AG20443 (cell line): ENCODE results near the gene NES.
"Not testable (repeated sequence)": the region's sequence is repeated elsewhere in the genome, so short reads cannot be mapped to it uniquely, and the experiment has no call there.

Experiments used
- DNase-seq: peaks from one replicate; pipeline ENCODE4 v3.0.0; 2012; ENCODE audit warnings: low spot score, mixed read lengths

NES gene

DNA sequence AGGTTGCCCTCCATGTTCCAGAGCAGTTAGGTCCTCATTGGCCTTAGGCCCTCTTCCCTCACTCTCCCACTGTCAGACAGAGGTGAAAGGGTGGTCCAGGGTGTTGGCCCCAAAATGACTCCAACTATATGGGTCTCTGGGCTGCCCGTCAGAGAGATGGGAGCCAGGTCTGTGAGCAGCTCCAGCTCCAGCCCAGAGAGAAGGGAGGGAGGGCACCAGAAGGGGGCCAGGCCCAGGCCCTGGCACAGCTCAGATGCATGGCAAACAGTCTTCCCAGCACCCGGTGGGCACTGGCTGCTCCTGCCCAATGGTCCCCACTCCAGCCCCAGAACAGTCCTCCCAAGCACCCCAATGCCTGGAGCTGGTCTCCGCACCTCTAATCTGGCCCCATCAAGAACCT is 33.1 kb downstream of the NES start:
- no peak for DNase-seq

DNA sequence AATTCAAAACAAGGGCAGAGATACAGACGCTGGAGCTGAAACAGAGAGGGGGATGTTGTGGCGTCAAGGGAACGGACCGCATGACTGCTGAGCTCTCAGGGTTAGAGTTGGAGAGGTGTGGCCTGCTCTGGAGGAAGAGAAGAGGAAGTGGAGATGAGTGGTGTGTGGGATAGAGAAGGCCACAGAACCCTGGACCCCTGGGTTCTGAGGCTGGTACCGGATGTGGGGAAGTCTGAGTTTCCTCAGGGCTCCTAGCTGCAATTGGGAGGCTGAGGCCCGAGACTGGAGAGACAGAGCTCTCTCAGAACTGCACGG is 33.5 kb downstream of the NES start:
- DNase-seq = no peak

DNA sequence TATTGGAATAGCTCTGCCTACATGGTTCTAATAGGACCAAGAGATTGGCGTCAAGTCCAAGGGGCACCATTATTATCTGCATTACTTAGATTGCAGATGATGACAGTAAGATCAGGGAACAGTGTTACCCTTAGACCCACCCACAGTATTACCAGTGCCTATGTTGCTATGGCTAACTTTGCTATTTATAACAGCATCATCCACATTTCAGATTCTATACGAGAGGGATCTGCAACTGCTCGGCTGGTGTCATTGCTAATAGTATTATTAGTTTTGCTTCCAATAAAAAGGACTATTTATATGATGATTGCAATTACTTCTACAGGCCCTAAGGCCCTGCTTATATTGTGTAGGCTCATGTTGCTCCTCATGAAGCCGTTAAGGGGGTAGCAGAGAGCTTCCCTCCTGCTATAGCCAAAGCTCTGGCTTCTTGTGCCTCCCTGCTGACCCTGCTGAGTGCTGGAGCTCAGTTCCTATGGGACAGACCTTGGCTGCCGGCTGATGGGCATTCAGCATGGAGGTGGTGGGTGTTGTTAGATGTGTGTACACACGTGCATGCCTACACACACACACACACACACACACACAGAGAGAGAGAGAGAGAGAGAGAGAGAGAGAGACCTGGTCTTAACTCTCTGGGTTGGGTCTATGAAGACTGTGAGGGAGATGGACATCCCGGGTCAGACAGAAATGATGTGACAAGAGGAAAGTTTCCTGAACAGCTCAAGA is 34.0 kb downstream of the NES start:
- no peak for DNase-seq

DNA sequence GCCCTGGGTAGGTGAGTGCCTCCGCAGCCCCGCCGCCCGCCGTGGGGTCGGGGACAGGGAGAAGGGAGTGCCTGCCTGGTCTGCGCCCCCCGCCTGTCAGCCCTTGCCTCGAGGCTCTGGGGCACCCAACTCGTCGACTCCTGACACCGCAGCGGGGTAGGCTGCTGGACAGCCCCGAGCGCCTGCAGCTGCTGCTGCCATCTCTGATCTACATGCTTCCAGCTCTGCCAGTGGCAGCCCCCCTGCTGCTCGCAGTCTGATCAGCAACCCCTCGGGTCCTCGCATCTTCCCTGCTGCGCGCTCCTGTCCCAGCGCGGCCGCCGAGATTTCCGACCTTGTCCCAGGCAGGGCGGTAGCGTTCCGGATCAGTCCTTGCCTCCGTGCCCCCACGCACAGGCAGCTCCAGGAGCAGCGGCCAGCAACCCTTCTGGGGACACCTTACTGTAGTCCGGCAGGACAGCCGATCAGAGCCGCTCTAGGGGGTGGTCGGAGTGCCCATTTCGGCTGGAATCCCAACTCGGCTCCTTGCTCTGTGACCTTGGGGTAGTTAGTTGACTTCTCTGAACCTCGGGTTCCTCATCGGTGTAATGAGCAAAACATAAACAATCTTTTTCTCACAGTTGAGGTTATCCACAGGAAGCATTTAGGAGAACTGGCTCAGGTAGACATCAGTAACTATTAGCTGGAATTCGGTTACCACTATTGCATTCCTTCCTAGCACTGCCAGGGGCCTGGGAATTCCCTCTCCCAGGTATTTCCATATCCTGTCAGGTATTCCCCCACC is 34.8 kb downstream of the NES start:
- DNase-seq = no peak

DNA sequence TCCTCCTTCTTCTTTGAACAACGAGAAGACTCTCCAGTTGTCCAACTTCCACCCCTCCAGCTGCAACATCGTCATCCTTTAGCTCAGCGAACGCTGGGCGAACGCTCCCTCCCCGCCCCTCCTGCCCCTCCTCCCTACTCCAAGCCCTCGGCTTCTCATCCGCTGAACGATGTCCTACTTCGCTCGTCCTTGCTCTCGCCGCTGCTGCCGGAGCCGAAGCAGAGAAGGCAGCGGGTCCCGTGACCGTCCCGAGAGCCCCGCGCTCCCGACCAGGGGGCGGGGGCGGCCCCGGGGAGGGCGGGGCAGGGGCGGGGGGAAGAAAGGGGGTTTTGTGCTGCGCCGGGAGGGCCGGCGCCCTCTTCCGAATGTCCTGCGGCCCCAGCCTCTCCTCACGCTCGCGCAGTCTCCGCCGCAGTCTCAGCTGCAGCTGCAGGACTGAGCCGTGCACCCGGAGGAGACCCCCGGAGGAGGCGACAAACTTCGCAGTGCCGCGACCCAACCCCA is 35.4 kb downstream of the NES start, which contains the start of gene BCAN:
BCAN (plus strand) TSS at position 357 of the 504 bp plus-strand sequence. CDS start 3,938 bp downstream, outside the sequence.
- DNase-seq = peak; percentile 51

DNA sequence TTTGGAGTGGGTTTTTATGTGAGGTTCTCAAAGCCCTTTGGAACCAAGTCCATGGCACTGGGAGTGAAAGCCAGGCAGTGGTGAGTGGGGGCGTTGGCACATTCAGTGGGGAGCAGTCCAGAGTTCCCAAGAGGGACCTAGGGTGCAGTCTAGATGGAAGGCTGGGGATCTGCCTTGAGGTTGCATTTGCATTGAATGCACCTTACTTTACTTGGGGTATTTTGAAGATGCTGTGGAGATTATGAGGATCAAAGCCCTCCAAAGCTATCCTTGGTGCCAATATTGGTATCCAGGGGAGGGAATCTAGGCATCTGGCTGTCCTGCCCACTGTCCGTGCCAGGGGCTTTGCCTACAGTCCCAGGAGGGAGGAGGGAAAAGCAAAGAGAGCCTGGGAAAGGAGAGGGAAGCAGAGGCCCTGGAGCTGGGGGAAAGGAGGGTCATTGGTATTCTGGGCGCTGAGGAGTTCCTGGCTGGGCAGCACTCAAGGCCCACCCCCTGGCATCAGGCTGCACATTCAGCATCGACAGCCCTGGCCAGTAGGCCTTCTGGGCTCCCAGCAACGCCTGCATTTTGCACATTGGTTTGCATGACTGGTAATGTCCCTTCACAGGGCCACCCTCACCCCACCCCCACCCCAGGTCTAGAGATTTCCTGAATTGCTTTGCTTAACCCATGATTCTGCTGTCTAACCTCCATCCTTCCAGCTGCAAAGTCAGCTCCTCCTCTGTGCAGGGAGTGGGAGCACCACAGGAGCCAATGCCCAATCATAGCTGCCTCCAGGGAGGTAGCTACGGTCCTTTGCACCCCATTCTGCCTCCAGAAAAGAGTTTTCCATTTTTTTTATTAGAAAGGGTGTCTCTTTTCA is 36.1 kb downstream of the NES start:
- no peak for DNase-seq

DNA sequence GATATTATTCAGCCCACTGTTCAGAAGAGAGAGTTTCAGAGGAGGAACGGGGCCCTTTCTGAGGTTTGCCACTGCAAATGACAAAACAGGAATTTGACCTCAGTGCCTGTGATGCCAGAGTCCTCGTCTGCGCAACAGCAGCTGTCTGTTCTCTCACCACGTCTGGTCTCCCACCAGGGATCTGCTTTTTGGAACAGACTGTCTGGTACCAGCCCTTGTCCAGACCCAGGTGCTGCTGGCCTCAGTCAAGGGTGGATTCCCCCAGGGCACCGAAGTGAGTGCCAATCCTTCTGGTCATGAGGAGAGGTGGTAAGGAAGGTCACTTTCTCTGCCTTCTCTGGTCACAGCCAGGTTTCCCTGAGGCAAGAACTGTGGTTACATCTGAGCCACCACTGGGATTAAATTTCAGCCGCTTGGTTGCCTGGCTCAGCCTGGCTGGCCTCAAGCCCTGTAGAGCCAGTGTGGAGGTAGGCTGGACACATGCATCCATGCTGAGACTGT is 37.6 kb downstream of the NES start:
- peak; percentile 36 for DNase-seq

DNA sequence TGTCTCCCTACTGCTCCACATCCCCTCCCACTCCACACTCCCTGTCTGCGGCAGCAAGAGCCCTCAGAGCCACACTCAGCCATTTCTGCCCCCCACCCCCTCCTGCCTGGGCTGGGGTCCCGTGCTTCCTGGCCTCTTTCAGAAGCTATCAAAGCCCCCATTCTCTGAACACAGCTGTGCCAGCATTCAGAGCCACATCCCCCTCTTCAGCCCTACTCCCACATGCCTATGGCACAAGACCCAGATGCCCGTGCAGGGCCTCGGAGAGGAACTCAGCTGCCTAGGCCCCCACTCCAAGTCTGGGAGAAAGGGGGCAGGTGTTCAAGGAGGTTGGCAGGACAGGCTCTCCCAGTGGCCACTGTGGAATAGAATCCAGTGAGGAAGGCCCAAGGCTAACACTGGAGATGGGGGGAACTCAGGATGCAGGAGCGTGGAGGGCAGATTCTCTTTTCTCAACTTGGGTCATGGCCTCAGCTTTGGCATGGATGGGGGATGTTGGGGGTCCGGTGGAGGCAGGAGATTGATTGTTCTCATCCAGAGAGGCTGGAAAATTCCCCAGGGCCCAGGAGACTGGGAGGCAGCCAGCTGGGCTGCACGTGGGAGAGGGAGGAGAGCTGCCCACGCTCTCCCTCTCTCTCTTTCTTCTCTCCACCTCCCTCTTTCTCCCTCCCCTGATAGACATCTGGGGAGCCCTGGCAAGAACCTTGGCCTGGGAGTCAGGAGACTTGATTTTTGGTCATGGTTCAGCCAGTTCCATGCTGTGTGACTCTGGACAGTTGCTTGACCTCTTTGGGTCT is 38.8 kb downstream of the NES start:
- DNase-seq = no peak

DNA sequence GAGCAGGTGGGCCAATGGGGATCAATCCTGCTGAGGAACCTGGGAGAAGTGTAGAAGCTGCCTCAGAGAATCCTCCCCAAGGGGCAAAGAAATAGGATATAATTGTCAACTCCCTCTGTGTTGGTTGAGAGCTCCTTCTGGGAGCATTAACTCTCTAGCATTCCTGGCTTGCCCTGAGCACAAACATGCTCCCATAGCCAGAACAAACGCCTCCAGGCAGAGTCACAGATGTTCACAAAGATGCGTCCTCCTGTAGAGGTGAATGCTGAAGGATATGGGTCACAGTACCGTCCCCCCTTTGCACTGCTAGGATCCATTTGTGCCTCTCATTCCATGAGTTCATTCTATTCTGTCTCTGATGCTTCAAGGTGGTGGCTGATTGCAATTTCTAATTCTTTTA is 44.9 kb downstream of the NES start:
- no peak for DNase-seq

DNA sequence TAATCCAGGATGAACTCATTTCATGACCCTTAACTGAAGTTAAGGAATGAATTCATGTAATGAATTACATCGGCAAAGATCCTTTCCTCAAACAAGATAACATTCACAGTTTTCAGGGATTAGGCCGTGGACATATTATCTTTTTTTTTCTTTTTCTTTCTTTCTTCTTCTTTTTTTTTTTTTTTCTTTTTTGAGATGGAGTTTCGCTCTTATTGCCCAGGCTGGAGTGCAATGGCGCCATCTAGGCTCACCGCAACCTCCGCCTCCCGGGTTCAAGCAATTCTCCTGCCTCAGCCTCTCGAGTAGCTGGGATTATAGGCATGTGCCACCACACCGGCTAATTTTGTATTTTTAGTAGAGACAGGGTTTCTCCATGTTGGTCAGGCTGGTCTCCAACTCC is 46.1 kb downstream of the NES start:
- DNase-seq = not testable (repeated sequence)

DNA sequence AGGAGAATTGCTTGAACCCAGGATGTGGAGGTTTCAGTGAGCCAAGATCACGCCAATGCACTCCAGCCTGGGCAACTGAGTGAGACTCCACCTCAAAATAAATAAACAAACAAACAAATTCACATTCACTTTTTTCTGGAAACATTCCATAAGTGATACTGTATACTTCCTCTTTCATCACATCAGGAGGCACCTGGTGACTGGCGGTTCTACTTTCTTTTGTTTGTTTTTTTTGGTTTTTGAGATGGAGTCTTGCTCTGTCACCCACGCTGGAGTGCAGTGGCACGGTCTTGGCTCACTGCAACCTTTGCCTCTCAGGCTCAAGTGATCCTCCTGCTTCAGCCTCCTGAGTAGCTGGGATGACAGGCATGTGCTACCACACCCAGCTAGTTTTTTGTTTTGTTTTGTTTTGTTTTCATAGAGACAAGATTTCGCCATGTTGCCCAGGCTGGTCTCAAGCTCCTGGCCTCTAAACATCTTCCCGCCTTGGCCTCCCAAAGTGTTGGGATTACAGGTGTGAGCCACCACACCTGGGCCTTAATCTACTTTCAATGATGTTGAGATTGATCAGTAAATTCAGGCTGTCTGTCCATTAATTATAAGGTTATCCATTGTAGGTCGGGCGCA is 47.3 kb downstream of the NES start:
- no peak for DNase-seq

DNA sequence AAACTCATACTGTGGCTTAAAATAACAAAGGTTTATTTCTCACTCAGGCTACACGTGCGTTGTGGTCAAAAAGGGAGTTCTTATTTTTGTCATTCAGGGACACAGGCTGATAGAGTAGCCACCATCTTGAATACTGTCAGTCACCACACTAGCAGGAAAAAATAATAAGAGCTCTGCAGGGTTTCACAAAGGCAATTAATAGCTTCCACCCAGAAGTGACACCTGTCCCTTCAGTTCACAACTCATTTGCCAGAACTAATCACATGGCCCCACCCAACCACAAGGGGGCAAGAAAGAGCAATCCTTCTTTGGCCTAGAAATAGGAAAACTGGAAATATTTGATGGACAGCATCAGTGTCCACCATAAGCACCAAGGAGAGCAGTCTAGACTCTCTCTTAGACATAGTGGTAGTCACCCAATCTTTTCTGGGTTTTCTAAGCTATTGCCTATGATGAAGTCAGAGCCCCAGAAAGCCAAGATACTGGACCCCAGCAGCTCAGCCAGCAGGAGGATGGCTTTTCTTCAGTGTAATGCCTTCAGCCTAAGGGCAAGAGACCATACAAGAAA is 49.8 kb downstream of the NES start:
- peak; percentile 47 for DNase-seq

DNA sequence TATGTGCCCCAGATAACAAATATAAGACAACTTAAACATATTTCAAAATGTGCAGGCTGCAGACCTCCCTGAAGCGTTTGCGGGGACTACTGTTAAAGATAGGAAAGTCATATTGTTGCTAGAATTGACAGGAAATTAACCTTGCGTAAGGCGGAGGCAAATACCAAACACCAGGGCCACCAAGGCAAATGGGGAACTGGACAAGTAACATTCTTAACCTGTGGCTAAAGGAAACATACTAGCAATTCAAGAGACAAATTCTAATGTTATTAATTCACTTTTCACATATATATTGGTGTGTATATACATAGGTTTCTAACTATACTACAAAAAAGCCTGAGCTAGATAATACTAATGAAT is 51.1 kb downstream of the NES start:
- no peak for DNase-seq

DNA sequence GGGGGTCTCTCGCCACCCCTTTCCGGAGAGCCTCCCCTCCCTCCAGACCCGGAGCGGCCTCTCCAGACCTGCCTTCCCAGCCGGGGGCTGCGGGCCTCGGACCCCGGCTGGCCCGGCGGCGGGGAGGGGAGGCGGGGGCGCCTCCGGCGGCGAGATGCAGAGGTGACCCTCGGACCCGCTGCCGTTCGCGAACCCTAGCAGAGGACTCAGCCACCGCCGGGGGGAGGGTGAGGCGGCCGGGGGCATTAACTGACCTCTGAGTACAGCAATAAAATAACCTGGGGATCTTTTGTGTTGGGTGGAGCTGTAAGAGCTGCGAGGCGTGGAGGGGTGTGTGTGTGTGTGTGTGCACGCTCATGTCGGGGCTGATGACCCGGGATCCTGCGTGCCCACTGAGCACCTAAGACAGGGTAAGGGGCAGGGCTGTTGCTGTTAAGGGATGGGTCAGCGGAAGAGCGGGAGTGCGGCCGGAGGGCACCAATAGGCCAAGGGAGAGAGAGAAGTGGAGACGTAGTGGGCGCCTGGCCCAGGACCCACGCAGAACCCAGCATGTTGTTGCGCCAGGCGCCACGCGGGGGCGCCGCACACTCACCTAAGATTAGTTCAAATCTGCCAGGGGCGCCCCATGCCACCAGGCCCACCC is 51.6 kb downstream of the NES start:
- DNase-seq = peak; percentile 68

DNA sequence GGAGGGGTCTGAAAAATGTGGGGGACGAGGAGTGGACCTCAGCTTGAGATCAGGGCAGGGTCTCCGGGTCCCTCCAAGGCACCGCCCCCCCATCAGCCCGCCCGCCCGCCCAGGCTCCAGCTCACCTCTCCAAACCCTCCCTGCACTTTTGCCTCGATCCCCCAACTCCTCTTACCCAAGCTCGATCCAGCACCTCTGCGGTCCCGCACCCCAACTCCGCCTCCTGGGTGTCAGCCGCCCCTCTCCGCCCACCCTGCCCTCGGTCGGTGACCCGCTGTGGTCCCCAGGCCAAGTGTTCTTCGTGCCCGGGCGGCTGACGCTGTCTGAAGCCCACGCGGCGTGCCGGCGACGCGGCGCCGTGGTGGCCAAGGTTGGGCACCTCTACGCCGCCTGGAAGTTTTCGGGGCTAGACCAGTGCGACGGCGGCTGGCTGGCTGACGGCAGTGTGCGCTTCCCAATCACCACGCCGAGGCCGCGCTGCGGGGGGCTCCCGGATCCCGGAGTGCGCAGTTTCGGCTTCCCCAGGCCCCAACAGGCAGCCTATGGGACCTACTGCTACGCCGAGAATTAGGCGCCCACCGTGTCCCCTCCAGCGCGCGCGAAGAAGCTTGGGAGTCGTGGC is 52.3 kb downstream of the NES start:
- DNase-seq = no peak

DNA sequence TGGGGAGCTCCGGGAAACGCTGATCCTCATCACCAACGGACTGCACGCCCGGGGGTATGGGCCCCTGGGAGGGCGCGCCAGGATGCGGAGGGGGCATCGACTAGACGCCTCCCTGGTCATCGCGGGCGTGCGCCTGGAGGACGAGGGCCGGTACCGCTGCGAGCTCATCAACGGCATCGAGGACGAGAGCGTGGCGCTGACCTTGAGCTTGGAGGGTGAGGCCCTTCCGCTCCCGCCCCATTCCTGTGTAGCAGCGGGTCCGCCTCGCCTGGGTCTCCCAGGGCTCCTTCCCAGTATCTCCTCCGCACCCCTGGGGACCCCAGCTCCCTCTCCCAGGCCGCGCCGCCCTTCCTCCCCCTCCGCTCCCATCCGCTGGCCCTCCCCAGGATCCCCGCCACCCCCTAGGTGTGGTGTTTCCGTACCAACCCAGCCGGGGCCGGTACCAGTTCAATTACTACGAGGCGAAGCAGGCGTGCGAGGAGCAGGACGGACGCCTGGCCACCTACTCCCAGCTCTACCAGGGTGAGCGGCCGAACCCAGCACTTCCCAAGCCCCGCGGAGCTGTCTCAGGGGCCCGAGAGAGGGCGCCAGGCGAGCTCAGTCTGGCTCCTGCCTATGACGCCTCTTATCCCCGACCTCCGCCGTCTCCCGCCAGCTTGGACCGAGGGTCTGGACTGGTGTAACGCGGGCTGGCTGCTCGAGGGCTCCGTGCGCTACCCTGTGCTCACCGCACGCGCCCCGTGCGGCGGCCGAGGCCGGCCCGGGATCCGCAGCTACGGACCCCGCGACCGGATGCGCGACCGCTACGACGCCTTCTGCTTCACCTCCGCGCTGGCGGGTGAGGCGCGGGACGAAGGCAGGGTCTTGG is 53.0 kb downstream of the NES start:
- DNase-seq = peak; percentile 63

DNA sequence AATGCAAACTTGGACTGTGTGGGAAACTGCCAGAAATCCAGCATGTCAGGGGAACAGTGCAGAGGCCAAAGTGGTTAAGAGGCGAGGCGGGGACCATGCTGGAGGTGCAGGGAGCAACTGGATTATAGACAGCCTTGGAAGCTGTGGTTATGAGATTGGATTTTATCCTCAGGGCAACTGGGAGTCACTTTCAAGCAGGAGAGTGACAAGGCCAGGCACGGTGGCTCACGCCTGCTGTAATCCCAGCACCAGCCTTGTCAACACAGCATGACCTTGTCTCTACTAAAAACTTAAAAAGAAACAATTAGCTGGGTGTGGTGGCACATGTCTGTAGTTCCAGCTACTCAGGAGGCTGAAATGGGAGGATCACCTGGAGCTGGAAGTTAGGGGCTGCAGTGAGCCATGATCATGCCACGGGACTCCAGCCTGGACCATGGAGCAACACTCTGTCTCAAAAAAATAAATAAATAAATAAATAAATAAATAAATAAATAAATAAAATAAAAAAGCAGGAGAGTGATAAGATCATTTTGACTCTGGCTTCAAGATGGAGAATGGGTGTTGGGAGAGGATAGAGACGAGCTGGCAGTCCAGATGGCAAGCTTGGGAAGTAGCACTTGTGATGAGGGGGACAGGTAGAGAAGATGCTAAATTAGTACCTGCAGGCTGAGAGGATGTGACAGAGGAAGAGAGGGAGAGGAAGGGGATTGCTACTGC is 54.5 kb downstream of the NES start:
- DNase-seq = no peak

DNA sequence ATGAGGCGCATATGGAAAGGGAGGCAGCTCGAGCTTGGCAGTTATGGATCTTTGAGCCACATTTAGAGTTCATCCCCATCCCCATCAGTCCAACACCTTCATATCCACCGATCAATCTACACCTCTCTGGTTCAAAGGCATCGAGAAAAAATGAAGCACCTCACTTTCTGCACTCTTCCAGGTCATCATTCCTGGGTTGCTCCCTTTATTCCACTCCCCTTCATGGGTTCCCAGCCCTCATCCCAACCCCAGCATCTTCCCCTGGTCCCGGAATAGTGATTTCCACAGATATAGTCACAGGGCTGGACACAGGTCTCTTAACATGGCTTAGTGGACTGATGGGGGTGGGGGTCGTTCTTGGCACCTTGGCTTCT is 57.6 kb downstream of the NES start:
- no peak for DNase-seq
